Endothelial cell of hepatic sinusoid (primary cell): ENCODE measurements around the gene SBK2.

ENCODE experiments used
- in situ Hi-C: cut with HindIII; loops from 2 replicates; pipeline ENCODE4 v1.10.0; 2017; ENCODE audit warnings: low sequenced_read_pairs

SBK2 gene

GRCh38 chr19:55554741-55555152, 17.8 kb upstream of the SBK2 start:
- in situ Hi-C loops: no loop called here

DNA sequence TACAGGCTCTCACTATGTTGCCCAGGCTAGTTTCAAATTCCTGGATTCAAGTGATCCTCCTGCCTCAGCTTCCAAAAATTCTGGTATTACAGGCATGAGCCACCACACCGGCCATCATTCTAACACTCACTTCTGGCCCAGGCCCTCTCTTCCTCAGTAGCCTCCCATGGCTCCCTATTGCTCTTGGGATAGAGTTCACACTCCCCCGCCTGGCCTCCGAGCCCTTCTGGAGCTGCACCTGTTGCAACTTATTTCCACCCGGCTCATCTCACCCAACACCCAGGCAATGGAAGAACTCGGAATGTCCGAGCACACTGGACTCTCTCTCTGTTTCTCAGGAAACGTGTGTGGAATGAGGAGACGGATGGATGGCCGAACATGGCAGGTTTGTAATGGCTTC, 17.4 kb upstream of the SBK2 start:
- in situ Hi-C loops: no loop called here

GRCh38 chr19:55553217-55554182, 16.6 kb upstream of the SBK2 start:
- in situ Hi-C loops: no loop called here

GRCh38 chr19:55552620-55553019, 15.7 kb upstream of the SBK2 start:
- in situ Hi-C loops: no loop called here

GRCh38 chr19:55552206-55552605, 15.3 kb upstream of the SBK2 start:
- in situ Hi-C loops: no loop called here

GRCh38 chr19:55550321-55550650, 13.4 kb upstream of the SBK2 start:
- in situ Hi-C loops: no loop called here

DNA sequence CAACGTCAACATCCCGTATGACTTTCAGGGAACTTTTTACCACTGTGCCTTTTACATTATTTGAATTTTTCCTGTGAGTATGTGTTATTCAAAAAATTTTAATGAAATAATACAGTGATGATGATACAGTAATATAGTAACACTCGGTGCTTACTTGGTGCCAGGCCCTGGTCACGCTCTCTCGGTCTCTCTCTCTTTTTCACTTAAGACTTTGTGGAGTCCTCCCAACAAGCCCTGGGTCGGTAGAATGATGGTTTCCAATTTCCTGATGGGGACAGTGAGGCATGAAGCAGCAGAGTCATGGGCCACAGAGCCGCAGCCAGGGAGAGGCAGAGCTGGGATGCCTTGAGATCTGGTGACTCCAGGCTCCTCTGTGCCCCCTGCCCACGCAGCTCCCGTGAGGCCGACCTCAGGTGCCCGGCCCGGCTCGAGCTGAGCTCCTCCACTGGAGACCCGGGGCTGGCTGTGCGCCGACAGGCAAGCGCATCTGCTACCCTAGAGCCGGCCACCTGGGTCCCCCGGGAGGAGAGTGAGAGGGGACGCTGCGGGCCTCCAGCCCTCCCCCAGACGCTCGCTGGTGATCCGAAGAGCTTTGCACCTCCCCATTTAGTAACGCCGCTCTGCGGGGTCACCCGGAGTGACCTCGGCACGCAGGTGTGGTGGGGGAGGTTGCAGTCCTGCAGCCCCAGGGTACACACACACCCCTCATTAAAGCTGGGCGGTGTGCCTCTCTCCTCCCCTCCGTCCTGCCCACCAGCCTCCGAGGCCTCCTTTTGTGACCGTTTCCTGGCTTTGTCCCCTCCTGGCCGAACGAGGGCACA, 12.8 kb upstream of the SBK2 start:
- in situ Hi-C loops: no loop called here

GRCh38 chr19:55546822-55547614, 10.1 kb upstream of the SBK2 start:
- in situ Hi-C loops: no loop called here

- in situ Hi-C loops: no loop called here
Measured at GRCh38 chr19:55546011-55546410, 9.1 kb upstream of the SBK2 start.

DNA sequence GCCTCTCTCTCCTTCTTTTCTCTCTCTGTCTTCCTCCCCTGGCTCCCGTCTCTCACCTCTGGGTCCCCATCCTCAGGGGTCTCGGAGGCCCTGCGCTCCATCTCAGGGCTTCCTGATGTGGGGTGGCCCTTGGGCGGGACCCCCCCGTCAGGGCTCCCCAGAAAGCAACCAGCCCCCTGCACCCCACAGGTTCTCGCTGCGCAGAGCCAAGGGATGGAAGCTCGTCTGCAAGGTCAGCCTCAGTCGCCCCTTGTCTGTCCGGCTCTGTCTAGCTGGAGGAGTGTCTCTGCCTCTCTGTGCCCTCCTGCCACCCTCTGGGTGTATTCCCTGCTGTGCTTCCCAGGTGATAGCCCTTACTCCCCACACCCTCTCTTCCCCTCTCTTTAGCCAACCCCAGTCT, 8.5 kb upstream of the SBK2 start, which contains the start of gene SBK3:
SBK3 (minus strand) TSS at position 101 of the 400 bp plus-strand sequence; CDS start at position 101, 0 bp downstream.
- in situ Hi-C loops: no loop called here

- in situ Hi-C loops: no loop called here
Measured at GRCh38 chr19:55544776-55545439, 8.0 kb upstream of the SBK2 start.

DNA sequence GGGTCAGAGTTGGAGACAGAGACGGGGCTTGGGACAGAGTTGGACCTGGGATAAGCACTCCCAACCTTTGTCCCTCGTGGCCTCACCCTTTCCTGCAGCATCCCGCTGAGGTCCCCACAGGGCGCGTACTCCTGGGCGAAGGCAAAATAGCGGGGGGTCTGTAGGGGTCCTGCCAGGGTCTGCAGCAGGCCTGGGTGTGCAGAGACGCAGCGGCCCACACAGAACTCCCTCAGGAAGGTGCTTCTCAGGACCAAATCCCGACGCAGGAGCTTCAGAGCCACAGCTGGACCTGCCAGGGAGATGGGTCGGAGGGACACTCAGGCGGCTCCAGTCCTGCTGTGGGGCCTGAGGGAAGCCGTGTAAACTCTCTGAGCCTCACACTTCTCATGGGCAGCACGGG, 7.1 kb upstream of the SBK2 start:
- in situ Hi-C loops: no loop called here

GRCh38 chr19:55543567-55543966, 6.6 kb upstream of the SBK2 start:
- in situ Hi-C loops: no loop called here

GRCh38 chr19:55542292-55542855, 5.4 kb upstream of the SBK2 start:
- in situ Hi-C loops: no loop called here

GRCh38 chr19:55541091-55541490, 4.2 kb upstream of the SBK2 start:
- in situ Hi-C loops: no loop called here

DNA sequence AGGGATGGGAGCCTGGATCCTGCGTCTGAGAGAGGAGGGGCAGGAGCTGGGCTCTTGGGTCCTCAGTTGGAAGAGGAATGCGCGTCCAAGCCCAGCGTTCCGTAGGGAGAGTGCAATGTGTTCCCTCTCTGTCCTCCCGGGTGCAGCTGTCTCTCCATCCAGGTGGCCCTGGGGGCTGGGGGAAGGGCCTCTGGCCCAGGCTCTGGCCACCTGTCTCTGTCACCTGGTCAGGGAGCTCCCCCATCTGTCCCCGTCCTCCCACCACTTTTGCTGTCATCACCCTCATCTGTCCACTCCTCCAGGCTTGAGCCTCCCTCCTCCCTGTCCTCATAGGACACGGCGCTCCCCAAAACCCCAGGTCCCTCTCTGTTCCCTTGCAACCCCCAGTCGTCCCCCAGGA, 3.7 kb upstream of the SBK2 start:
- in situ Hi-C loops: no loop called here

DNA sequence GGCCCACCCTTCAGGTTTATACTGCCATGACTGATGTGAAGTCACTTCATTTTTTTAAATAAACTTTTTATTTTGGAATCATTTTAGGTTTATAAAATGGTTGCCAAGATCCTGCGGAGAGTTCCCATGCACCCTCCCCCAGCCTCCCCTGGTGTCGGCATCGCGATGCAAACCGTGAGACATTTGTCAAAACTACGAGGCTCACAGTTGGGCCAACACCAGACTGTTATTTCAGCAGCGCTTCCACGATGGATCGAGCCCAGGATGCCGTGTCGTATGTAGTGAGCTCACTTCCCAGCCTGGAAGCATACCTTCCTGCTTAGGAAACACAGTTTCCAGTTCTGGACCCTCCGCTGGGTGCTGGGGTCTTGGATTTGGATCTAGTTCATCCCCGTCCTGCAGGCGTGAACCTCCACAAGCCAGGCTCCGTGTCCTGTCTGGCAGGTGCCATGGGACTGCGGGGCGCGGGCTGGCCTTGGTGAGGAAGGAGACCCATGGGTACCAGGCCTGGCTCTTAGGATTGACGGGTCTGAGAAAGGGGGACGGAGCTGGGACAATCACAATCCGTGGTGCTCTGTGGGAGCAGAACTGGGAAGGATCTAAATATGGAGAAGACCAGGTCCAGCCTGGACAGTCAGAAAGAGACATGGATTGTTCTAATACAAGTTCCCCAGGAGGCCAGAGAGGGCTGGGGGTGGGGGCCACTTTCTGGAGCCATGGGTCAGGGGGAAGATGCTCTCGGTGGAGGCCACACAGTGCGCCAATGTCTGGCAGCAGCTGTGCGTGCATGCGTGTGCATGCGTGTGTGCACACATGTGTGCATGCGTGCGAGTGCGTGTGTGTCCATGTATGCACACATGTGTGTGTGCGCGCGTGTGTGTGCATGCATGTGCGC, 2.4 kb upstream of the SBK2 start:
- in situ Hi-C loops: no loop called here

- in situ Hi-C loops: no loop called here
Measured at GRCh38 chr19:55538132-55538531, 1.2 kb upstream of the SBK2 start.

DNA sequence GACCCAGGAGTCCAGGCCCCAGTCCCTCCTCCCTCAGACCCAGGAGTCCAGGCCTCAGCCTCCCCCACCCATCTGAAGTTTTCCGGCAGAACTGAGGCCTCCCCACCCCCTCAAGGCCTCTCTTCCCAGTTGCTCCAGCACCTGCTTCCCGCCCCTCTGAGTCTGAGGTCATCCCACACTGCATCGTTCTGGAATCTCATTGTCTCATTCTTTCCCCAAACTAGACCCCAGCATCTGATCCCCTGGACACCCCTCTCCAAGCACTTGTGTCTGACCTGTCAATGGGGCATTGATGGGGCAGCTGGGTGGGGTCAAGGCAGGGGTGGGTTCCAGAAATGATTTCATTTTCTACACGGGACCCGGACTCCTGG, 793 bp upstream of the SBK2 start:
- in situ Hi-C loops: no loop called here
